Peyer's patch (tissue), 4 donors: Measurements from ENCODE around the gene NUTM2G.
"Not testable (repeated sequence)": the region's sequence is repeated elsewhere in the genome, so short reads cannot be mapped to it uniquely, and the experiment has no call there.

Experiments
- CTCF ChIP-seq, 6 experiments: fragments of 450-650 bp in 4 of 6; fragments of 200-600 bp in 2 of 6; sonication (generic) in 1 of 6; IDR thresholded peaks; one replicate each; pipeline ENCODE4 v1.5.1; 2017 to 2019; ENCODE audit warnings: antibody characterized with exemption in 6 of 6, mild to moderate bottlenecking in 3 of 6, moderate library complexity in 1 of 6
- POLR2A ChIP-seq, 2 donors: fragments of 450-650 bp; IDR thresholded peaks; one replicate each; pipeline ENCODE4 v1.5.1; 2017; ENCODE audit warnings: antibody characterized with exemption in 2 of 2, mild to moderate bottlenecking in 2 of 2, moderate library complexity in 2 of 2

- TF ChIP-seq CTCF, POLR2A (IDR thresholded peaks at IDR 0.05): not testable (repeated sequence)
Observed at GRCh38 chr9:96920803-96921202, 7.8 kb upstream of the NUTM2G start.
